NCI-H2107 (cell line): ENCODE data around the gene TCERG1L.
"Not testable (repeated sequence)": the region's sequence is repeated elsewhere in the genome, so short reads cannot be mapped to it uniquely, and the experiment has no call there.

Source experiments
- DNase-seq: peaks from one replicate; lab custom pipeline; 2025; lab: John Stamatoyannopoulos, UW

The TCERG1L gene

GRCh38 chr10:131311661-131312477 is at the start of gene TCERG1L:
TCERG1L (minus strand) TSS chr10:131311721; CDS start chr10:131311635, 86 bp downstream.
- DNase-seq: peak; percentile 37

- no peak for DNase-seq
Observed at GRCh38 chr10:131358741-131359442, 47.4 kb upstream of the TCERG1L start.

- DNase-seq: no peak
Observed at GRCh38 chr10:131356442-131356841, 44.9 kb upstream of the TCERG1L start.

DNA sequence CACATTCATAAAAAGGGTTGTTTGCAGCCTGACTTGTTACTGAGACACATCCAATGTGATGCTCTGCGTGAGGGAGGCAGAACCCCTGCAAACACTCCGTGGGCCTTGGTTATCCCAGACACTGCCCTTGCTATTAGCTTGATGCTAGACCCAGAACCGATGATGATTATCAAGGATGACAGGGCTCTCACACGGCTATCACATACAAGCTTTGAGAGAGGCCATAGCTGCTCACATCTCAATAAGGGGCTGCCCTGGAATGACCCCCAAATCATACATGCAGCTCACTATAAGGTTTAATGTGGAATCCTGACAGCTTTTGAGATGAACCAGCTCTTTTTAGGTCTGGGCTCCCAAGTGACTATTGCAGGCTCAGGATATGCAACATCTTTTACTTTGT is 44.4 kb upstream of the TCERG1L start:
- DNase-seq: no peak

DNA sequence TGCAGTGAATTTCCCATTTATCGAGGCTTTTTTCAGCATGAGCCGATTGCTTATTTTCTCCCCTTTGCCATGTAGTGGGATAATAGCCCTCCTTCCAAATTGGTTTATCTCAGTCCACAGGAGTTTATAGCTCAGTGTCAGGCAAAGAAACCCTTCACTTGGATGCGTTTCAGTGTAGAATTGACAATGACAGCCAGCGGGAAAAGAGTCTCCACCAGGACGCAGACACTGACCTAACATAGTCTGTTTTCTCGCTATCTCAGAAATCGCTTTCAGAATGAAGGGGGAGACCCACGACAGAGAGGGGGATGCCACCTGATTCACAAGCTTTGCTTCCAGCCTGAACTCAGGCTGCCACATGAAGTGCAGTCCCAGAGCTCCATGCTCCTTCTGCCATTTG is 43.5 kb upstream of the TCERG1L start:
- DNase-seq: no peak

GRCh38 chr10:131354380-131354779 is 42.9 kb upstream of the TCERG1L start:
- DNase-seq: no peak

- no peak for DNase-seq
Observed at GRCh38 chr10:131352765-131353290, 41.3 kb upstream of the TCERG1L start.

GRCh38 chr10:131350660-131351059 is 39.1 kb upstream of the TCERG1L start:
- no peak for DNase-seq

DNA sequence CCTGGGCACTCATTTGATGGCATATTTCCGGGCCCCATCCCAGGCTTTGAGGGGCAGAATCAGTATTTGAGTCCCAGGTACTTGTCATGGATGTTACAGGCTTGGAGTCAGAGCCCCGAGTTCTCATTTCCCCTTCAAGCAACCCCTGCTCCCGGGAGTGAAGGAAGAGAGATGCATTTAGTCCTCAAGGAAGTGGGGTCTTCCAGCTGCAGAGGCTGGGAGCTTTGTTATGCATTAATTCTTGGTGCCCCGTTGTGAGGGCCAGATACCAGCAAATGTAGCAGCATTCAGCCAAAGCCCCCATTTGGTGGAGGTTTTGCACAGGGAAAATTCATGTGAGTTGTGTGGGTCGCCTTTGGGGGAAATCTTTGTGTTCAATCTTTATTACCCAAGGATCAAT is 38.7 kb upstream of the TCERG1L start:
- DNase-seq: no peak

DNA sequence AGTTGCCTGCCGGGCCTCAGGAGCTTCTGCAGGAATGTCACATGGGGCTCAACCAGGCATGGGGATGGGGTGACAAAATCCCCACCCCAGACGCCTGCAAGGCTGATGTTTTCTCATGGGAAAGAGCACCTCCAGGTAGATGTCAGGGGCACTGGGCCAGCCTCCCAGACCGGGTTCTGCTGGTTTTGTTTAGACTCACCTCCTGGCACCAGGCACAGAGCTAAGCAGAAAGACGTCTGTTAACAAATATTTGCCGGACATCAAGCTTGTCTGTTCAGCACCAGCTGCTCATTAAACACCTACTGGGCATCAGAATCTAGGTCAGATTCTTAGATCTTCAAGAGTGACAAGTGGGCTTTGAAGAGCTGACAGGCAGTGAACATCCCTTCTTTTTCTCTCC is 34.9 kb upstream of the TCERG1L start:
- DNase-seq: no peak

DNA sequence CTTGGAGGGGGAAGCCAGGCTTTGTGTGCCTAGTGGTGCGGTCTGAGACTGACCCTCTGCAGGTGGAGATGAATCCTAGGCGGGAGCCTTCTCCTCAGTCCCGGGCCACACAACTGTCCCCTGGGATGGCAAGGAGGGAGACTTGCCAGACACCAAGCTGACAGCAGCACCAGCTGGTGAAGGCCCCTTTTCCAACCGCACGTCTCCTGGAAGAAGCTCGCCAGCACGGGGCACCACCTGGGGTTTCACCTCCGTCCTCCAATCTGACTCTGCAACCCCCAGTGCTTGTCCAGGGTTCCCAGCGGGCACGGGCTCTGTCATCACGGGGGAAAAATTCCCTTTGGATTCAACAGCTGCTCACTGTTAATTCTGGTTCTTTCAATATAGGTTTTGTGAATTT is 34.2 kb upstream of the TCERG1L start:
- no peak for DNase-seq

DNA sequence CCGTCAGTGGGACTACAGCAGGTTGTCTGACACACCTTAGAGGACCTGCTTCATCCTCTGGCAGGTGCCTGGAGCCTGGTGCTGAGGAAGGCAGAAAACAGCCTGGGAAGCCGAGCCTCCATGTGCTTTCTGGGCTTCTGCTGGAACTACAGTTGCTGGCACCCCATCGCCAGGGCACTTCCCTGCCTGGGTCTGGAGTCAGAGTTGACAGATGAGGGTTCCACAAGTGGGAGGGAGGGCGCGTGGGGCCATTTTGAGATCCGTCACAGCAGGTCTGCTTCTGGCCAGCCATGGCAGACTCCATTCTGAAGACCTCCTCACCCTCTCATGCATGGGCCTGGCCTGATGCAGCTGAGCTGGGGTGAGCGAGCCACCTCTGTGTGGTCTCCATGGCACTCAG is 33.2 kb upstream of the TCERG1L start:
- DNase-seq: no peak

DNA sequence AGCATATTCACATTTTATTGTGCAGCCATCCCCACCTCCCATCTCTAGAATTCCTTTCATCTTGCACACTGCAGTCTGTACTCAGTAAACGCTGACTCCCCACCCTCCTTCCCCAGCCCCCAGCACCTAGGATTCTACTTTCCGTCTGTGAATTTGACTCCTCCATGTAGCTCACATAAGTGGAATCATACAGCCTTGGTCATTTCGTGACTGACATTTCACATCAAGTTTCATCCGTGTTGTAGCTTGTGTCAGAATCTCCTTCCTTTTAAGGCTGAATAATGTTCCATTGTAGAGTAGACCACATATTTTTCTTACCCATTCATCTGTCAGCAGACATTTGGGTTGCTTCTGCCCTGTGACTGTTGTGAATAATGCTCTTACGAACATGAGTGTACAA is 26.2 kb upstream of the TCERG1L start:
- no peak for DNase-seq

DNA sequence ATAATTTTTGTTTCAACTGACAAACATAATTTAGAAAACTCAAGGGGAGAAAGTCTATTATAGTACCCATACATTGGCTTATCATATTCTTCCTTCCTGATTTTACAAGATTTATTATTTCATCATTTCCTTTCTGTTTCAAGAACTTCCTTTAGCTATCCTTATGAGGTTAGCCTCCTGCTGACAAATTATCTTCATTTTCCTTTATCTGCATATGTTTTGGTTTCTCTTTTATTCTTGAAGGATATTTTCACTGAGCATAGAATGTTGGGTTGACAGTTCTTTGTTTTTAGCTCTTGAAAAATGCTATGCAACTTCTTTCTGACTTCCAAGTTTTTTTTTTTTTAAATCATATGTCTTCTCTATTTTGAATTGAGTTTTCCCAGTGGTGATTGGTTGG is 21.3 kb upstream of the TCERG1L start:
- no peak for DNase-seq

- no peak for DNase-seq
Observed at GRCh38 chr10:131323880-131324279, 12.4 kb upstream of the TCERG1L start.

DNA sequence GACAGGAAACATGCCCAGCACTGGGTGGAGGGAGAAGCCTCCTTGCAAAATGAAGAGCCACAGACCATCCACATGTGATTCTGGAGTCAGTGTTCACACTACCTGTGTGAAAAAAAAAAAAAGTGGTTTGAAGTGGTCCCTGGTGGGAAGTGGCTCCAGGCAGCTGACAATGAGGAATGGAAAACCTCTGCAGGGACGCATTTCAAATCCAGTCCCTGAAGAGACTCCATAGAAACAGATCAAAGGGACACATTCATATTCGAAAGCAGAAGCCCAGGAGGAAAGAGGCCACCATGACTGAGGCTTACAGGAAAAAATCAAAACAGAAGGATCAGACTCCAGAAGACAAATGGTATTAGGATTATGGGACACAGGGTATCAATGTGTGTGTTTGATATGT is 11.5 kb upstream of the TCERG1L start:
- no peak for DNase-seq

GRCh38 chr10:131322575-131322974 is 11.1 kb upstream of the TCERG1L start:
- not testable (repeated sequence) for DNase-seq

- no peak for DNase-seq
Observed at GRCh38 chr10:131320860-131321604, 9.5 kb upstream of the TCERG1L start.

DNA sequence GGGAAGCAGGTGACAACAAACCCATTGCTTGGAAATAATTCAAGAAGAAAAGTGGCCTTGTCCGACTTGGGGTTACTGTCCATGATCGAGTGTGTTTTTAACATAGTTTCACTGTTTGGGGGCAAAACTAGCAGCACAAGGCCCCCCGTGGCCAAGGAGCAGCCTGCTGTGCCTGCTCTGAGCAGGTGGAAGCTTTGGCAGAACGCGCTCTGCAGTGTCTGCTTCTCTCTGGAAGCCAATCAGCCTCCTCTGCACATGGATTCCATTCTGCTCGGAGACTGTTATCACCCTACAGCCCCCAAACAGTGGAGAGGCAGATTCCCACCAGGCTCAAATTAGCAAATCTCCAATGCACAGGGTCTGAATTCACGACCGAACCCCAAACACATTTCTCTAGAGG is 7.3 kb upstream of the TCERG1L start:
- no peak for DNase-seq

GRCh38 chr10:131318291-131318690 is 6.8 kb upstream of the TCERG1L start:
- no peak for DNase-seq

DNA sequence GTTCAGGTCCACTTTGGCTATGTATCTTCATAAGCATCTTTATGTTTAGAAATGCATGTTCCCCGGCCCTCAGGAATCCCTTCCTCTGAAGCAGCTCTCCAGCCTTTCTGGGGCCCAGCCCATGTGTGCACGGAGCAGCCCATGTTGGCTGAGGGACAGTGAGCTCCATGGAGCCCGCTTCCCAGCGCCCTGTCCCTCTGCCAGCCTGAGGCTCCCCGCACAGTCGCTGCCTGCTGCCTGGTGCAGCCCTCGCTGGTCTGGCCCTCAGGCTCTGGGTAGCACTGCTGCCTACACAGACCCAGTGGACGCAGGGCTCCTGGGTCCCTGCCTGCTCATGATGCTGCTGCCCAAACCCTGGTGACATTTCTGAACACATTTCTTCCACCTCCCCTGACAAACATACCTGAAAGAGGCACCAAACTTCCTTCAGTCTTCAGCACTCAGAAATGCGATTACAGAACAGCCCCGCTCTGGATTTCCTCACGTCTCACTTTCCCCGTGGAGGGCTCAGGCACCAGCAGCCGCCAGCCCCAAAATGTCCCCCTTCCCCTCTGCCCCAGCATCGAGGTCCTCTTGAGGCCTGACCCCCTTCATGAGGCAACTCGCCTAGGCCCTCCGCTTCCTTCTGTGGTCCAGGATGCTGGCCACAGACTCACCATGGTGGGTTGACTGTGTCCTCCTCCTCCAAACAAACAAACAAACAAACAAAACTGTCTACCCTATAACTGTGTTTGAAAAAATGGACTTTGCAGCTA is 5.0 kb upstream of the TCERG1L start:
- DNase-seq: no peak

DNA sequence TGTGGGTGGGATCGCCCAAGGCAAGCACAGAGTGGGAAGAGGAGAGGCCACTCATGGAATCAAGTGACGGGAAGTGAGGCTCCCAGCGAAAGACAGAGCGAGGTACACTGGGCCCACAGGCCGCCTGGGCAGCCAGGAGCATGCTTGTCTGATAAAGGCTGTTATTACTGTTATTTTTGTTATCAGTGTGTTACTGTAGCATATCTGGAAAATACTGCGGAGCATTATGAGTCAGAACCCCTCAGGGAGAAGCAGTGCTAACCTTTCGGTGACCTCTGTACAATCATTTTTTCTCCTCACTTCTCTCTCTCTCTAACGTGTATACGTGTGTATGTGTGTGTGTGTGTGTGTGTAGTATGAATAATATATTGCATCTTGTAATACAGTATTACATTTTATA is 3.8 kb upstream of the TCERG1L start:
- no peak for DNase-seq
